Adrenal gland (tissue), 5 donors: ENCODE results near the gene PRR32.

Source experiments
- CTCF ChIP-seq, 6 experiments: fragments of 450-650 bp in 4 of 6; fragments of 200-600 bp in 2 of 6; sonication (generic) in 1 of 6; IDR thresholded peaks; 1 replicate in 5 of 6; 2 replicates in 1 of 6; pipeline versions ENCODE4 v1.5.1 to v1.8.0; 2016 to 2021; ENCODE audit warnings: antibody characterized with exemption in 6 of 6, mild to moderate bottlenecking in 2 of 6, moderate library complexity in 1 of 6
- POLR2A ChIP-seq, 2 donors: fragments of 450-650 bp; IDR thresholded peaks; one replicate each; pipeline ENCODE4 v1.6.1; 2017; ENCODE audit warnings: antibody characterized with exemption in 2 of 2, mild to moderate bottlenecking in 2 of 2, moderate library complexity in 1 of 2
- donor health status: DM: no; HTN: no; CAD: no.

- TF ChIP-seq POLR2A (IDR thresholded peaks at IDR 0.05), result no peak
- TF ChIP-seq CTCF (IDR thresholded peaks at IDR 0.05), result no peak
Measured at GRCh38 chrX:126815806-126816205, 3.7 kb upstream of the PRR32 start.
